GM18907 (cell line): ENCODE results near the gene LYPD5.

Experiments used
- ATAC-seq: cut with Tn5 transposase; IDR thresholded peaks from one replicate; pipeline ENCODE4 v1.9.1; 2021; ENCODE audit warnings: mild to moderate bottlenecking, moderate library complexity; ENCODE audit not compliant: unreplicated experiment

The LYPD5 gene

DNA sequence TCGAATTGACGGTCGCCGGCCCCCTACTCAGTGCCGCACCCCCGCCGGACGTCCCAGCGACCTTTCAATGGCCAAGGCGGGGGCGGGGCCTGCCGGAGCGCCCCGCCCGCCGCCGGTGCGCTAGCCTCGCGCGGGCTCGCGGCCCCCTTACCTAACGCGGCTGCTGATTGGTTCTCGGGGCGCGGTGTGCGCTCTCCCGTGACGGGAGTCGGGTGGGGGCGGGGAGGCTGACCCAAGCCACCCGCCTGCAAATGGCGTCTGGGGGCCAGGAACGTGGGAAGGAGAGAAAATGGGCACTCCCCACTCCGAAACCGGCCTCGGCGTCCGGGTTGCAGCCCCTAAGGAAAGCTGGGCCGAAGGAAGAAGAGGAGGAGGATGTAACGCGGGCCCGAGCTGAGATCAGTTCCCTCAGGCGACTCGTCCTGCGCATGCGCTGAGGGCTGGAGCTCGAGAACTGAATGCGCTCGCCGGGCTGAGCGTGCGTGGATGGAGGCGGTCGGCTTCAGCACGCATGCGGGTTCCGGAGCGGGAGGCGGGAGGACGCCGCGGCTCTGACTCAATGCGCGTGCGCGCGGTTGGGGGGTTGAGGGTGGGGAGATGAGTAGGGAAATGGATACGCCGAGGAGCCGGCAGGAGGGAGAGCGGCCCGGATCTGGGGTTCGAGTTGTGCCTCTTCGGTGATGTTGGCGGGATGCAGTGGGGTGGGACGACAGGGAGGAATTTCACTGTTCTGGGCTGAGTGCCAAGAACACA is 47.6 kb downstream of the LYPD5 start, which contains the start of gene SMG9:
TSS of gene SMG9 (minus strand) at position 460 of the 753 bp plus-strand sequence. CDS start 4,221 bp downstream, outside the sequence.
- peak; percentile 64 for ATAC-seq

DNA sequence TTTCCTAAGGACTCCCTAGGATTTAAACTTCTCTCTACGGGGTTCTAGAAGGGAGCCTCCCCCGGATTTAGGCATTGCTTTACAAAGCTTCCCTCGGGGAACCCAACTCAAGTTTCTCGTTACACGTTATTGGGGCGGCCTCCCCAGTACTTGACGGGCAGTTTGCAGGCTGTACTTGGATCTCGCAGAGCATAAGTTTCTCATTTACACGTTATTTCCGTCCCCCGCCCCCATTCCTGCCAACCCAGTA is 48.1 kb downstream of the LYPD5 start:
- ATAC-seq: no peak

DNA sequence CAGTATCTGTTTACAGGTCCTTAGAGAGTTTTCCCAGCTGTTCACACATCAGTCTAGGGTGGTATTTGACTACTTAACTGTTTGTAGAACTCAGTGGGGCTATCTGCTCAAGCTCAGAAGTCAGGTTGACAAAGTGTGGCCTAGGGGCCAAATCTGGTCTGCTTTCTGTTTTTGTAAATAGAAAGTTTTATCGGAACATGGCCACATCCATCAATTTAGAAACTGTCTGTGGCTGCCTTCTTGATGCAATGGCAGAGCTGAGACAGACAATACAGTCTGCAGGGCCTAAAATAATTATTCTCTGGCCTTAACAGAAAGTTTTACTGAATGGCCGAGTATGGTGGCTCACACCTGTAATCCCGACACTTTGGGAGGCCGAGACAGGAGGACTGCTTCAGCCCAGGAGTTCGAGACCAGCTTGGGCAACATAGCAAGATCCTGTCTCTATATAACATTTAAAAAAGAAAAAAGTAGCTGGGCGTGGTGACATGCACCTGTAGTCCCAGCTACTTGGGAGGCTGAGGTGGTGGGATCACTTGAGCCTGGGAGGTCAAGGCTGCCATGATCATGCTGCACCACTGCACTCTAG is 49.9 kb downstream of the LYPD5 start:
- ATAC-seq: no peak

DNA sequence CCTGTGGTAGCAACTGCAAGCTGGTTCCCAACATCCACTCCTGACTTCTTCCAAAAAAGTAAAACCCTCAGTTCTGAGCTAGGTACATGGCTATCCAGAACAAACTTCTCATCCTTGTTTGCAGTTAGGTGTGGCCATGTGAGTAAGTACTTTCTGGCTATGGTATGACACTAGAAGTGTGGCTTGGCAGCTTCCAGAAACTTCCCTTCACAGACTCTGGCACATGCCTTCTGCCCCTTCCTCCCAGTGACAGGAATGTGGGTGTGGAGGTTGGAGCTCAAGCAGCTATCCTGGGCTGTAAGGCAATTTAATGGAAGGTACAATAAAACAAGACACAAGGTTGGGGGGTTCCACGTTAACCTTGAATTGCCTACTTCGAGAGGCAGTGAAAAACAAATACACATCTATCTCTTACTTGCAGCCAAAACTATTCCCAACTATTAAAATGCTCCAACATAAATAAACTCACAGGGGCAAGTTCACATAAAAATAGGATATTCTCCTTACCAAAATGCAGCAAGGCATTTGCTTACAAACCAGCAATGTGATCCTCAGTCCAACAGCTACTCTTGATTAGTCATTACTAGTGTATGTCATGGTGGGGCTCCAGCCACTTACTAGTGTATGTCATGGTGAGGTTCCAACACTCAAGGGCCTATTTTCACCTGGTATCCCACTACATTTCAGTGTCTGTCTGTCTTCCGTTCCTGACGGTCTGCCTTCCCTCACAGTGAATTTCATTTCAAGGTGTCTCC is 50.6 kb downstream of the LYPD5 start:
- no peak for ATAC-seq

DNA sequence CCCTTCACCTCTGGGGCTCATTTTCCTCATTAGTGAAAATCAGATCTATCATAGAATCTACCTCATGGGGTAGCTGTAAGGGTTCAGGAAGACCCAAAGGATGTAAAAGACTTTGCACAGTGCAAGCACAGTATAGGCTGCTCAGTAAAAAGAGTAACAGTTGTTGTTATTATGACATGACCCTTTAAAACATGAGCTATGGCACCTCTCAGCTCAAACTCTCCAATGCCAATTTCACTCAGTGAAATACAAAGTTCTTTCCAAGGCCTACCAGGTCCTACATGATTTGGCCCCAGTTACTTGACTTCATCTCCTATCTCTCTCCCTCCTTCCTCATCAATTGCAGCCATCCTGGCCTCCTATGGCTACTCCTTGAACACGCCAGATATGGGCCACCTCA is 52.3 kb downstream of the LYPD5 start:
- no peak for ATAC-seq

DNA sequence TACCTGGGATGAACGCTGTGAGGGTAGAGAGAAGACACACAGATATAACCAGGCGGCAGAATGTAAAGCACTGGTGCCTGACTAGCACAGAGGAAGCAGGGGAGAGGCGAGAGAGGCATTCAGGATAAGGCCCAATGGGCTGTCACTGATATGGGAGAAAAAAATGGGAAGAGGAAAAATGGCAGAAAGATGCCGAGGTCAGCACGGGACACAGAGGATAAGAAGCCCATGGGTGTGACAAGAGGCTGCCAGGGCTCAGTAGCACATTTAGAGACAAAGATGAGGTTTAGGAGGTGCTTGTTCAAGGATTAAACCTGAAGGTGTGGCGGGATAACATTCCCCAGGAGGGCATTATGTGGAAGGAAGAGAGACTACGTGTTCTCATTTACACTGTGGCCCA is 53.1 kb downstream of the LYPD5 start:
- ATAC-seq: no peak

DNA sequence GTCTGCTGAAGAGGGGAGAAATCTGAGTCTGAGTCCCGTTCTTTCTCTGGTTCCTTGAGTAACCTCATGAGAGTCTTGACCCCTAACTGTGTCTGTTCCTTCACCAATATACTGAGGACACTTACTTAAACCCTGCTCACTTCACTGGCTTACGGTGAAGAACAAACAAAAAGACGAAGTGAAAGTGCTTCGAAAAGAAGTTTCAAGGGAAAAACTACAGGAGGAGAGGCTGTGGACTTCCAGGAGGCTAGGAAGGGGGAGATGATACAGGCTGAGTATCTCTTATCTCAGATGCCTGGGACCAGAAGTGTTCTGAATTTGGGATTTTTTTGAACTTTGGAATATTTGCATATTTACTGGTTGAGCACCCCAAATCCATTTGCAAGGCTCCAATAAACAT is 53.6 kb downstream of the LYPD5 start:
- no peak for ATAC-seq

DNA sequence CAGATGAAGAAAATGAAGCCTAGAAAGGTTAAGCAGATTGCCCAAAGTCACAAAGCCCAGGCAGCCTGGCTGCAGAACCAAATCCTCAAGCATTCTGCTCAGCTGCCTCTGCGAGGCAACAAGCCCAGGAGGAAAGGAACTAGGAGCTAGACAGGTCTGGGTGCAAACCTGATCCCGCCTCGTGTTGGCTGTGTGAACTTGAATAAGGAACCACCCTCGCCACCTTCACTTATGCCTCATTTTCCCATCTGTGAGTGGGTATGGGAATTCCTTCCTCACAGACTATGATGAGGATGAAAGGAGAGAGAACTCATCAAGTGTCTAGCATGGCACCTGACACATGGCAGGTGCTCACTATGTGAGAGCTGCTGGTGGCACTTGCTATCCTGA is 54.0 kb downstream of the LYPD5 start:
- ATAC-seq: no peak

DNA sequence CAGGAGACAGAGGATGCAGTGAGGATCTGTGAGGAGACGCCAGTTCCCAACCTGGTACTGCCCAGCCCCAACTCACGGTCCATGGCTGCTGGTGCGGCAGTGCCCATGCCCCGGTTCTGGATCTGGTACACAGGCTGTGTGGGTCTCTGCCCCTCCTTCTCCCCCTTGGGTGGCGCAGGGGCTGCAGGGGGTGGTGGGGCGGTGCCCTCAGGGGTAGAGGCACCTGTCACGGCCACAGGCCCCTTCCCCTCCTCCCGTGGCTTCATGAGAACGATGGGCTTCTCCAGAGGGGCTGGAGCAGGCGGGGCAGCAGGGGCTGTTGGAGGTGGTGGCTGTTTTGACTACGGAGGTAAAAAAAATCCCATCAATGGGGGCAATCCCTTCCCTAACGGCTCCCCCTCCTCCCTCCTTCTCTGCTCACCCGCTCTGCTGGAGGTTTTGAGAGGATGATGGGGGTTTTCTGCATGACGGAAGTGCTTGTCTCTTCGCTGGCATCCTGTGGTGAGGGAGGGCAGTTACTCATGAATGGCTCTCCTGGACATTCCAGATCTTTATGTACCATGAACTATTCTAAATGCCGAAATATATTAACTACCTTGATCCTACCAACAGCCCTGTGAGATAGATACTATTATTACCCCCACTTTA is 54.6 kb downstream of the LYPD5 start:
- no peak for ATAC-seq
